UCSD-AML1 (cell line): ENCODE results near the gene NCOR2.
A peak's percentile ranks its signal among the peaks of the same experiment; 100 is the strongest.
"Not testable (repeated sequence)": the region's sequence is repeated elsewhere in the genome, so short reads cannot be mapped to it uniquely, and the experiment has no call there.

Experiments used
- DNase-seq: peaks from one replicate; lab custom pipeline; 2025; ENCODE audit not compliant: unreplicated experiment; lab: John Stamatoyannopoulos, UW

Gene NCOR2

GRCh38 chr12:124601706-124602105 is 34.3 kb upstream of the NCOR2 start:
- DNase-seq: no peak

DNA sequence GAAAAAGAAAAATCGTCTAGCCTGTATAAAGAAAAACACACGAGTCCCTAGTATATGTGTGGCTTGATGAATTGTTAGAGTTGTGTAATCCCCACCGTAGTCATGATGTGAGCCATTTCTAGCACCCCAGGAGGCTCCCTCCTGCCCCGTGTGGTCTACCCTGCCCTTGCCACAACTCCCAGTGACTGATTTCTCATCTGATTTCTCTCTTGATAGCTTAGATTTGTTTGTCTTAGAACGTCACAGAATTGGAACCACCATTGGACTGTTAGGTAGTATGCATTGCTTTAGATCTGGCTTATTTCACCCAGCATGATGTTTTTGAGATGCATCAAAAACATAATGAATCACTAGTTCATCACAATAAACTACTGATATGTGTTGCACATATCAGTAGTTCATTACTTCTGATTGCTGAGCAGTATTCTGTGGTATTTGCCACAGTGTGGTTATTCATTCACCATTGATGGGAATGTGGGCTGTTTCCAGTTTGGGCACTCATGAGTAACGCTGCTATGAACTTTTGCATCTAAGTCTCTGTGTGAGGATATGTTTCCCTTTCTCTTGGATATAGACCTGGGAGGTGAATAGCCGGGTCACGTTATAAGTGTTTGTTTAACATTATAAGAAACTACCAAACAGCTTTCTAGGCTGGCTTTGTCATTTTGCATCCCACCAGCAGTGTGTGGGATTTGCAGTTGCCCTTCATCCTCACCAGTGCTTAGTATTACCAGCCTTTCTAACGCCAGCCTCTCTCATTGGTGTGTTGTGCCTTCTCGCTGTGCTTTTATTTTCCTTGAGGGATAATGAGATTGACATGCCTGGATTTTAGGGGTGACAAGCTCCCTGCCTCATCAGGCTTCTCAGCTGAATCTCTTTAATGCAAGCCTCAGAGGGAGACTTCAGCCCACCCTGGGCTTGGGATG is 31.9 kb upstream of the NCOR2 start:
- no peak for DNase-seq

DNA sequence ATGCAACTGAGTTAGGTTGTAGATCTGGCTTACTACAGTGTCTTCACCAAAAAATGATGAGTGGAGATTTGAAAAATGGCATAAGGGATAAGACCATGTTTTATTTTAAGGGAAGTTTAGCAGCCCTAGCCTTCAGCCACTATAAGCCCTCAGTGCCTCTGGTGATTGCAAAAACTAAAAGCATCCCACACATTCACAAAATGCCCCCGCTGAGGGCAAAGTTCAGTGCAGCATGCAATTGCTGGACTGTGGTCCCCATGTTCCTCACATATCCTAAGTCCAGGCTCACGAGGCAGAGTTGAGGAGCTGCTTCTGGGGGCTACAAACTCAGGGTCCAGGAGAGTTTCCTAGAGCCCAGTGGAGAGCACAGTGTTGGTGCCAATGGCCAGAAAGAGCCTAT is 29.6 kb upstream of the NCOR2 start:
- no peak for DNase-seq

GRCh38 chr12:124595444-124595843 is 28.0 kb upstream of the NCOR2 start:
- DNase-seq: no peak

DNA sequence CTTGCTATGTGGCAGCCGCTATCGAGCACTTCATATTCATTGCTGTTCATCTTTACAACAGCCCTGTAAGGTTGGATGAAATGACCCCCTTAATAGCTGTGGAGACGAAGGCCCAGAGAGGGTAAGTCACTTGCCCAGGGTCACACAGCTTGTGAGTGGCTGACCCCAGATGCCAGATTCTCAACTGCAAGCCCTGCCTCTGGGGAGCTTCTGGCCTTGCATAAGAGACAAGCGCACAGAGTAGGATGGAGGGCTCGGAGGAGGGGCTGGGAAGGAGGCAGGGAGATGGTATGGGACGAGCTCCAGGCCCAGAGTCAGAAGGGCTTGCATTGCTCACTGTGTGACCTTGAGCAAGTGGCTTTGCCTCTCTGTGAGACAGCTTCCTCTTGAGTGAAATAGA is 27.4 kb upstream of the NCOR2 start:
- DNase-seq: no peak

- no peak for DNase-seq
Observed at GRCh38 chr12:124593851-124594401, 26.5 kb upstream of the NCOR2 start.

GRCh38 chr12:124593176-124593575 is 25.8 kb upstream of the NCOR2 start:
- no peak for DNase-seq

GRCh38 chr12:124592481-124593160 is 25.2 kb upstream of the NCOR2 start:
- DNase-seq: peak; percentile 55

DNA sequence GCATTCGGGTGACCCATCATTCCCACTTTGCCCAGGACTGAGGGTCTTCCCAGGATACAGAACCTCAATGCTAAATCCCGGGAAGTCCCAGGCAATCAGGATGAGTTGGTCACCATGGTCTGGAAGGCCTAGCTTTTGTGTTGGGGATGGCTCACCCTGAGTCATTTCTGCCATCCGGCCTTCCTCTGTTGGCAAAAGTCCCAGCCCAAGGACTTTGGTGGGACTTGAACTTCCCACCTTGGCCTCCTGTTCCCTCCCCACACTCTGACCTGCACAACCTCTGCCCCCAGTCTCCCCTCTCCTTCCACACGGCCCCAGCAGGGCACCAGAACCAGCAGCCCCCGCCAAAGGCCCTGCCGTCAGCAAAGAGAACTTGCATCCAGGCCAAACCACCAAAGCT is 24.6 kb upstream of the NCOR2 start:
- no peak for DNase-seq

- DNase-seq: no peak
Observed at GRCh38 chr12:124590447-124590846, 23.0 kb upstream of the NCOR2 start.

DNA sequence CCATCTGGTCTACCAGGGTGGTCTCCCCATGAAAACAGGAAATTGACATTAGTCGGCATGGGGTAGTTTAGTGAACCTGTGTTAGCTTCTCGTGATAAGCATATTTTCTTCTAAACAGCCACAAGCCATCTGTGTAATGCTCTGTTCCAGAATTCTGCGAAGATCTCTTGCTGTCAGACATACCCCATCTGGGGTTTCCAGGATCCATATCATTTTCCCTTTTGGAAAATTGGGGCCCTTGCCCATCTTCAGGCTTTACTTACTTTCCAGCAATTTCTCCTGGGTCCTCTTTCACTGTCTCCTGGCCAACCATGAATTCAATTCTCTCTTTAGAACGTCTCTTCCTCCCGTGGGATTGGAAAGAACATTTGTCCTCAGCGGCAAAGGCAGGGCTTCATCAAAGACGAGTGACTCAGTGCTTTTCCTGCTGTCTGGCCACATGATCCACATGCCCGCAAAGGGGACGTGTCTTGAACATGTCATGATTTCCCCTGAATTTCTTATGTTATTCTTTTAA is 21.4 kb upstream of the NCOR2 start:
- peak; percentile 26 for DNase-seq

GRCh38 chr12:124588018-124588634 is 20.7 kb upstream of the NCOR2 start:
- DNase-seq: no peak

GRCh38 chr12:124586756-124587155 is 19.3 kb upstream of the NCOR2 start:
- no peak for DNase-seq

- not testable (repeated sequence) for DNase-seq
Observed at GRCh38 chr12:124584494-124584893, 17.1 kb upstream of the NCOR2 start.

DNA sequence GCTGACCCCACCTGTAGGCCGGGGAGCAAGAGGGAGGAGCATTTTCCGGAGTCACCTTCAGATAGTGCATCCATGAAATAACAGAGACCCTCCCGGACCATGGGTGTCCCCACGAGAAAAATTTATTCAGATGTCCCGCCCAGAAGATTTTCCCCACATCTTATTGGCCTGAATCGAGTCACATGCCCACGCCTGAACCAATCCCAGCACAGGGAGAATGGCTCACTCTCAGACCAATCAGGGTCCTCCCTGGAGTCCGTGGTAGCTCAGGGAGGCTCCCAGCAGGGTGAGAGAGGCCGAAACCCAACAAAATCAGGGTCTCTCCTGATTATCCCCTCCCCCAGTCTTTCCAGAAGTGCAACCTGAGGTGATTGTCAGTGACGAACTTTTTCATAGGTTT is 16.4 kb upstream of the NCOR2 start:
- no peak for DNase-seq

GRCh38 chr12:124582108-124582424 is 14.7 kb upstream of the NCOR2 start:
- peak; percentile 55 for DNase-seq

DNA sequence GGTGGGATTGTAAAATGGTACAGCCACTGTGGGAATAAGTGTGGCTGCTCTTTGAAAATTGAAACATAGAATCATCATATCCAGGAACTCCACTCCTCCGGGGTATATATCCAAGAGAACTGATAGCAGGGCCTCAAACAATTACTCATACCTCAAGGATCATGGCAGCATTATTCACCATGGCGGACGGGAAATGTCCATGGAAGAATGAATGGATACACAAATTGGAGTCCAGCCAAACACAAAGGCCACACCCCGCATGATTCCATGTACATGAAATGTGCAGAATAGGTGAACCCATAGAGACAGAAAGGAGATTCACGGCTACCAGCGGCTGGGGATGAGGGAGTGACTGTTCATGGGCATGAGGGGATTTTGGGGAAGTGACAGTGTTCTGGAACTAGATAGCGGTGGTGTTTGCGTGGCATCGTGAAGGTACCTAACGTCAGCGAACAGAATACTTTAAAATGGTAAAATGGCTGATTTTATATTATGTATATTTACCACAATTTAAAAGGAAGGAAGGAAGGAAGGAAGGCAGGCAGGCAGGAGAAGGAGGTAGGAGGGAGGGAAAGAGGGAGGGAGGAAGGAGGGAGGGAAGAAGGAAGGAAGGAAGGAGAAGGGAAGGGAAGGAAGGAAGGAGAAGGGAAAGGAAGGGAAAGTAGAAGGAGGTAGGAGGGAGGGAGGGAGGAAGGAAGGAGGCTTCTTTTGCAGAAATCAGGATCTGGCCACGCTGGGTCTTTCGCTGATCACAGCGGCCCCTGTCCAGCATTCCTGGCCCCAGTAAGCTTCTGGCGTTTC is 14.1 kb upstream of the NCOR2 start:
- no peak for DNase-seq

GRCh38 chr12:124579921-124580517 is 12.6 kb upstream of the NCOR2 start:
- no peak for DNase-seq

DNA sequence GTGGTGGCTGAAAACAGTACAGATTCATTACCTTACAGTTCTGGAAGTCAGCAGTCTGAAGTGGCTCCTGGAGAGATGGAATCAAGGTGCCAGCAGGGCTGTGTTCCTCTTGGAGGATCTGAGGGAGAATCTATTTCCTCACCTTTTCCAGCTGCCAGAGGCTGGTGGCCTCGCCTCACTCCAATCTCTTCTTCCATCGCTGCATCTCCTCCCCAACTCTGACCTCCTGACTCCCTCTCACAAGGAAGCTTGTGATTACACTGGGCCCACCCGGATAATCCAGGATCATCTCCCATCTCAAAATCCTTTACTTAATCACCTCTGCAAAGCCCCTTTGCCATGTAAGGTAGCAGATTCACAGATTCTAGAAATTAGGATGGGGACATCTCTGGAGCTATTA is 11.4 kb upstream of the NCOR2 start:
- DNase-seq: no peak

DNA sequence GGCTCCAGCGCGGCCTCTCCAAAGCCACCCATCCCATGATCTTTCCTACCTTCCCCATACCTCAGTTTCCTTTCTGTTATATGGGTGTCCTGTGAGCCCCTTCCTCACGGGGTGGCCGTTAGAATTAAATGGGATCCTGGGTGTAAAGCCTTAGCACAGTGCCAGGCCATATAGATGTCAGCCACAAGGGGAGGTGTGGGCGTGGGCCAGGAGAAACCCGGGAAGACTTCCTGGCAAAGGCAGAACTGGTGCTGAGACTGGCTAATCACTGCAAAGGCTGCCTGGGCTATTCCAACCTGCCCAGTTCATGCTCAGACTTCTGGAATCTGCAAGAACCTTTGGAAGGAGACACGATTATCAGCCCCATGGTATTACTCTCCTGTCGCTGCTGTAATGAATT is 11.0 kb upstream of the NCOR2 start:
- no peak for DNase-seq
